NCI-H446 (cell line): ENCODE results near the gene COL24A1.

Source experiments
- DNase-seq, 2 experiments: peaks; one replicate each; lab custom pipeline; 2025; lab: John Stamatoyannopoulos, UW

Gene COL24A1

DNA sequence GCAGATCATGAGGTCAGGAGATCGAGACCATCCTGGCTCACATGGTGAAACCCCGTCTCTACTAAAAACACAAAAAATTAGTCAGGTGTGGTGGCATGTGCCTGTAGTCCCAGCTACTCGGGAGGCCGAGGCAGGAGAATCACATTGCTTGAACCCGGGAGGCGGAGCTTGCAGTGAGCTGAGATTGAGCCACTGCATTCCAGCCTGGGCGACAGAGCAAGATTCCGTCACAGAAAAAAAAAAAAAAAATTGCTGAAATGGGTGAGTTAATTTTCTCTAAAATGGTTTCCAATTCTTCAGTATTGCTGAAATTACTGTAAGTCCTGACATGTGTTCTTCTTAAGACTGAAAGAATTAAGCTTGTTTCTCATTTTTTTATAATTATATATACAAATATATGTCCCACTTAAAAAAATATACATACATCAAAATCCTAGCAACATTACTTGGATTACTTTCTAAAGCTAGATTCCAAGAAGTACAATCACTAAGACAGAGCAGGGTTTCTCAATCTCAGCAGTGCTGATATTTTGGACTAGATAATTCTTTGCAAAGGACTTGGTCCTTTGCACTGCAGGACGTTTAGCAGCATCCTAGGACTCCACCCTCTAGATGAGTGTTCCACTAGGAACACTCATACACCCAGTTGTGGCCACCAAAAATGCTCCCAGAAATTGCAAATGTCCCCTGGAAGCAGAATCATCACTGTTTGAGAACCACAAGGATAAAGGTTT is 473.1 kb downstream of the COL24A1 start:
- DNase-seq, result no peak

DNA sequence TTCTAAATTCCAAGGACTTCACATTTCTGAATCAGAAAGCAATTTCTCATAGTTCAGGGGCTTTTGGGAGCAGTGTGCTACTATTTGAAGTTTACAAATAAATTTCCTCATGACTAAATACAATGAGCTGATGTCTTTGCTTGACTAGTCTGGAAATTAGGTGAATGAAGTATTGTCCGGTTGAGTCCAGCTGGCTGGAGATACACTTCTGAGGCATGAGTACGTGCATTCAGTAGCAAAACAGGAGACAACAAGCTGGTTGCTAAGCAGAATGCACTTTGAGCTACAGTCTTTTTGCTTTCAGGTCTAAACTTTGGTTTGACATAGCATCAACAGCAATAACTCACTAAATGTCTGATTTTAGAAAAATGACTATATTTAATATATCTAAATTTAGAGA is 475.5 kb downstream of the COL24A1 start:
- no peak for DNase-seq
